GM19238 (cell line): ENCODE measurements around the gene SLC39A9.

ENCODE experiments used
- DNase-seq: peaks from one replicate; pipeline ENCODE4 v3.0.0; 2011; ENCODE audit warnings: low spot score; ENCODE audit not compliant: insufficient read length

The SLC39A9 gene, protein sequence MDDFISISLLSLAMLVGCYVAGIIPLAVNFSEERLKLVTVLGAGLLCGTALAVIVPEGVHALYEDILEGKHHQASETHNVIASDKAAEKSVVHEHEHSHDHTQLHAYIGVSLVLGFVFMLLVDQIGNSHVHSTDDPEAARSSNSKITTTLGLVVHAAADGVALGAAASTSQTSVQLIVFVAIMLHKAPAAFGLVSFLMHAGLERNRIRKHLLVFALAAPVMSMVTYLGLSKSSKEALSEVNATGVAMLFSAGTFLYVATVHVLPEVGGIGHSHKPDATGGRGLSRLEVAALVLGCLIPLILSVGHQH

DNA sequence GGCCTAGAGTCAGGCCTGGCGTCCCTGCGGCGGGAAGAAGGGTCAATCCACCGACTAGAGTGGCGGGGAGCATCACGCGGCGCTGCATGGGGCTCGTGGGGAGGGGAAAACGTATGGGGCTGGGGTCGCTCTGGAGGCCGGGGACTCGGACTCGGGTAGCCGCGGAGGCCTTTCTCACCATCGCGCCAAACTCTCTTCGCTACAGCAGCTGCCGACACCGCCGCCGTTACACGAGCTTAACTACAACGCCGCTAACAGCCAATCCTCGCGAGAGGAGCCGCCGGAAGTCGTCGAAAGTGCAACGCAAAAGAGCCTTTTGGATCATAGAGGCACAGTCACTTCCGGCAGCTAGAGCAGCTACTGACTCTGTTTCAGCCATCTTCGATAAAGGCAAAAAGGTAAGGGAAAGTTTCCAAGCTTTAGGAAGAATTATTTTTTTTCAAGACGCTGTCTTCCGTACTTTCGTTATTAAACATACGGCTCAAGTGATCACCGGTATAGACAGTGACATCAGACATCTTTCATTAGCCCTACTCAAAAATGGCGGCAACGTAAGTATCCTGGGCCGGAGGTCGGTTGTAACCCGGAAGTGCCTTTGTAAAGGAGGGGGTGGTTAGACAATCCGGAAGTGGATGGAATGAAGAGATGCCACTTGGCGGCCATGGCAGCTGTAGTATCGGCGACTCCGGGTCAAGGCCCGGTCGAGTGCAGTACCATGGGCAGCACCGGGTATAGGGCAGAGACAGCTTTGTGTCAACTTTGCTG lies at the start of gene SLC39A9, which contains the start of gene ERH:
SLC39A9 (plus strand) TSS at position 640 of the 765 bp plus-strand sequence. CDS start 678 bp downstream, outside the sequence.
ERH (minus strand) TSS at position 247 of the 765 bp plus-strand sequence; CDS start at position 181, 66 bp downstream.
- peak; percentile 76 for DNase-seq

DNA sequence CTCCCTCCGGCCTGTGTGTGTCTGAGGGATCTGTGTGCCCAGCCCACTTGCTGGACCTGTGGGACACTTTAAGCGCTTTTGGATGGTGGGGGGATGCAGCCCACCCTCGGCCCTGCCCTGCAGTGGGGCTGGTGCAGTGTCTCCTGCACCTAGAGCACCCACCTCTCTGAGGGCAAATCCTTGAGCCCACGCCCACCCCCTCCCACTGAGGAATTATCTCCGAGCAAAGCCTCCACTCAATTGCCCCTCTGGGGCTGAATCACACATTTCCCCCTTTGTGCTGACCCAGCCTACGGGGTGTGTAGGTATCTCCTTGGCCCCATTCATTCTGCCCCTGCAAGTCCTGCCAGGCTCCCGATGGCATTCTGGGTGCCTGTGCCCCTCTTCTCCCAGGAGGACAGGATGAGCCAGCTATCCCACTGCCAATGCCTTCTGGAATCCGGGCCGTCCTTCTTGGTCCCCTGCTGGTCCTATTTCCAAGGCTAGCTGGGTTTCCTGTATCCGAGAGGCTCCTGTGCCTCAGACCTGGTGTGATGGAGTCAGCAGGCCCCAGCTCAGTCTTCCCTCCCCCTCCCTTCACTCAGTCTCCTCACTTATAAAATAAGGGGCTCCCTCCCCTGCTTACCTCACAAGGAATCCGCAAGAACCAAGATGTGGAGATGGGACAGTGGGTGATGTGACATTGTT lies 49.3 kb upstream of the SLC39A9 start:
- DNase-seq: no peak

DNA sequence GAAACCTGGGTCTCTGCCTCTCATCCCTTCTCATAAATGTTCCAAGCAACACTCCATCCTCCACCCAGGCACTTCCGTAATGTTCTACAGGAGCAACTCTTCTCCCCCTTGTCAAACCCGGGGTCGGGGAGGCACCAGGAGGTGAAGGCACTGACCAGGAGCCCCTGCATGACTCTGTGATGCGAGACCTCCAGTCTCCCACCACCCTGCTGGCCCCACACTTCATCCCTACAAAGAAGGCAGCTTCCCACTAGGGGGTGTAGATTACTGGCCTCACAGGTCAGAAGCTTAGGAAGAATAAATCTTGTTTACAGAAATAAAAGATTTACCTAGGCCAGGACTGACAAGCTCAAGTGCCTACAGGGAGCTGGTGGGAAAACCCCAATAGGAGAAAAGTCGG lies 47.6 kb upstream of the SLC39A9 start:
- no peak for DNase-seq

DNA sequence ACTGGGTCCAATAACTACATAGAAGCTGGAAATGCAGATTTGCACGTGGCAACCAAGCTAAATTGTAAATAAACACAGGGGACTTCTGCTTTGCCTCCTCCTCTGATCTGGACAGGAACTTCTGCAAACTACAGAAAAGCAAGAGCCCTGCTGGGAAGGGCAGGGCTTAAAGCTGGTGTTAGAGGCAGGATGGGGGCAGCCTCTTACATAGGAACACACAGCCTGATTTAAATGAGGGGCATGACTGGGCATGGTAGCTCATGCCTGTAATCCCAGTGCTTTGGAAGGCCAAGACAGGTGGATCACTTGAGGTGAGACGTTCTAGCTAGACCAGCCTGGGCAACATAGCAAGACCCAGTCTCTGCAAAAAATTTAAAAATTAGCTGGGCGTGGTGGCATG lies 47.1 kb upstream of the SLC39A9 start:
- no peak for DNase-seq

DNA sequence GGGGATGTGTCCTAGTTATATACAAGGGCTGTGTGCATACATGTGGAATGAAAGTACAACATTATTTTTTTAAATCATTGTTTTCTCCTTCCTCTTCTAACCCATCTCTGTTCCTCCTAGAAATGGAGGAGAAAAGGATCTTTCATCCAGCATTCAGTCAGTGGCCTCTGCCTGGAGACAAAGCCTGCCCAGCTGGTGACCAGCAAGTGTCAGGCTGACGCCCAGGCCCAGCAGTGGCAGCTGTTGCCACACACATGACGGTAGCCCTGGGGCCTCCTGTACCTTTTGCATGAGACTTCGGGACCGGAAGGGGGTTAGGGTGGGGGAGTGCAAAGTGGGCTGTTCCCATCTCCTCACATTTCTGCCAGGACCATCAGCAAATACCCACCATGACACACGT lies 46.6 kb upstream of the SLC39A9 start:
- DNase-seq: no peak

DNA sequence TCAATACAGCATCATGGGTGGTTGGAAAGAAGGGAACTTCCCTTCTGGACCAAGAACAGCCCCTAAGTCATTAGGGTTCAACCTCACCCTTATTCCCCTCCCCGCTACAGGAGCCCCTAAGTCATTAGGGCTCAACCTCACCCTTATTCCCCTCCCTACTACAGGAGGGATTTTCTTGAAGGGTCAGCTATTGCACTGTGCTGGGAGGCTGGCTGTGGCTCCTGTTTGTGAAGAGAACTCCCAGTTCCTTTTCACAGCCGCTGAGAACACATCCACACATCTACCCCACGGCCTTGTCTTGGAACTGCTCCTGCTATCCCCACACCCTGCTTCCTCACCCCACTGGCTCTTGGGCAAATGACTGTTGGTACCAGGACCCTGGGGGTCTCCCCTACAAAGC lies 45.3 kb upstream of the SLC39A9 start:
- no peak for DNase-seq

DNA sequence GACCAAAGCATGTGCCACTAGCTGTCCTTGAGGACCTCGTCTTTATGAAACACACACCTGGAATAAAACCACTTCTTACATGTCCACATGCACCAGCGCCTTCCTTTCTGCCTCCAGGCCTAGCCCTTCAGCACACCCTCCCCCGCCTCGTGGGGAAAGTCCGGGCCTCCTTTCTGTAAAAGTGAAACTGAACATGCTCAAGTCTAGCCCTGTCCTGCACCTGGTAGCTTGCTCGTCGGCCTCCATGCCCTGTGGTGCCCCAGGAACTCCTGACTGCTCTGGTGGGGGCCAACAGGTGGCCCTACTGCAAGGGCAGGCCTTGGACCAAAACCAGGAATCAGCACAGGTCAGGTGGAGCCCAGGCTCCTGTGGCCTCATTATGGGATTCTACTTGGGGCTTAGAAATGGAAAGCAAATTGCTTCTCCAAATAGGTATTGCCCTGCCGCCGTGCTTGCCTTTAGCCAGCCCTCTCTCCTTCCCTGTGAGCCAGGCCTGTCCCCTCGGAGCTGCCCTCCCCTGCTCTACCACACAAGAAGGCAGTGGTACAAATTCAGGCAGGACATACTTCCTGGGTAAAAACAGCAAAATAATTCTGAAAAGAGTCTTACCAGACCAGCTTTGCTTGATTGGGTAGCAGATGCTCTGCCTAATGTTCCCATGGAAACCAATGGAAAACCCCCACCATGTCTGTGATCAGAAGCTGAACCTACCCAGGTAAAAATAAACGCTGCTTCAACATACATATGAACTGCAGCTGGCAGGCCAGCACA lies 43.9 kb upstream of the SLC39A9 start:
- peak; percentile 92 for DNase-seq

DNA sequence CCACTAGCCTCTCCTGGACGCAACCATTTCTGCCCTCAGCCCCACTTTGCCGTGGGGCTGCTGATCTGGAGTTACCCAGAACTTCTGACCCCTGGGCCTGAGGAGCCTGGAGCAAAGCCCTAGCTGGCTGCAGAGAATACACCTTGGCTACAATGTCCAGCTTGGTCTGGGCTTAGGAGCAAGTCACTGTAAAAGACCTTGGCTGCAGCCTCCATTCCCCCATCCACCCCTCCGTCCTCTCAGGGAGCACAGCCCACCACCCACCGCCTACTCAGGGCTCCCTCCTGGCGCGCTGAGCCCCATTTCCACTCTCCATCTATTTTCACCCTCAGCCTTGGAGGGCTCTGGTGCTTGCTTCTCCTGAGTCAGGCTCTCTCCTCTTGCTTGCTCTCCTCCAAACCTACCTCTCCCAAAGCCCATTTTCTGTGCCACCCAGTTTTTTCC lies 43.3 kb upstream of the SLC39A9 start:
- DNase-seq: no peak

DNA sequence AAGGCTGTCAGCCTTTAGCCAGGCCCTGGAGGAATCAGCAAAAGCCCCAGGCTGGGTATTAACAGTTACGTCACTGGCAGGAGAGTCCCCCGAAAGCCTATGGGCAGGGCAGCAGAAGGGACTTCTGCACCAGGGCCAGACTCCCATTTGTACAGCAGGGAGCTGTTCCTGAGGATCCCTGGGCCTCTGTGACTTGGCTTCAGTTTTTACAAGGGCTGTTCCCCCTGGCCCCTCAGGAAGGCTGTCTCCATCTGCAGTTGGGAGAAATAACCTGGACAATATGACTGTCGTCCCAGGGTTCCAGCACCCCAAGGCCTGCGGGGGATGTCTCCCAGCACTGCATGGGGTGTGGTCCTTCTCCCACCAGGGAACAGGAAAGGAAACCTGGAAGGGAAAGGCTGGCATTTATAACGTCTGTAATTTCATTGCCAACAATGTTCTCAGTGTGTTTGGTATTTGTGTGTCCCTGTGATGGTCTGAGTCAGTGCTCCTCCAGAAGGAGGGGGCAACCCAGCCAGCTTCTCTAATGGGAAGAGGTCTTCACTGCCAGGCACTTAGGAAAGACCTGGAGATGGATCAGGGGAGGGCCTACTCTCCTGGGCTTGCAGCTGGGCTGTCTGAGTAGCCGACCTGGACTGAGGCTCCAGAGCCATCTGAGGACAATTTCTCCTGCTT lies 42.7 kb upstream of the SLC39A9 start:
- no peak for DNase-seq

DNA sequence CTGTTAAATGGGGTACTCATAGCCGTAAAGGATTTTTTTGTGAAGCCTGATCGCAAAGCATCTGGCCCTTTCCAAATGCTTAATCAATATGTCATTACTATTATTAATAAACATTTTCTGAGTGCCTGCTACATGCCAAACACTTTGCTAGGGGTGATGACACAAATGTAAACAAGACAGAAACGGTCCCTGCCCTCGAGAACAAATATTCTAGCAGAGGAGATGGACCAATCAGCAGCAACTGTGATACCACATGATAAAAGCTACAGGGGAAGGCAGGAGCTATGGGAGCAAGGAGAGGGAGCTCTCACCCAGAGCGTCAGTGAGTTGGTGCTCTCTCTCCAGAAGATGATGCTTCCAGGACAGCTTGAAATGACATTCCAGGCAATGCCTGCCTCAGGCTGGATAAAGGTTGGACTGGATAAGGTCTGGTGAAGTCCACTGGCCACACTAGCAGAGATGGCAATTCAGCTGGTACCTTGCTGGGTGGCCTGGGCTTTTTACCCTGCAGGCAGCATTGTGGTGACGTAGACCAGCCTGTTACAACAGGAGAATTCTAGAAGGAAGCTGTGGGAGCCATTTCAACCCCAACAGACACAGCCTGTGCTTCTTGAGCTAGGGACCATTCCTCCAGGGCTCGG lies 41.5 kb upstream of the SLC39A9 start:
- no peak for DNase-seq

DNA sequence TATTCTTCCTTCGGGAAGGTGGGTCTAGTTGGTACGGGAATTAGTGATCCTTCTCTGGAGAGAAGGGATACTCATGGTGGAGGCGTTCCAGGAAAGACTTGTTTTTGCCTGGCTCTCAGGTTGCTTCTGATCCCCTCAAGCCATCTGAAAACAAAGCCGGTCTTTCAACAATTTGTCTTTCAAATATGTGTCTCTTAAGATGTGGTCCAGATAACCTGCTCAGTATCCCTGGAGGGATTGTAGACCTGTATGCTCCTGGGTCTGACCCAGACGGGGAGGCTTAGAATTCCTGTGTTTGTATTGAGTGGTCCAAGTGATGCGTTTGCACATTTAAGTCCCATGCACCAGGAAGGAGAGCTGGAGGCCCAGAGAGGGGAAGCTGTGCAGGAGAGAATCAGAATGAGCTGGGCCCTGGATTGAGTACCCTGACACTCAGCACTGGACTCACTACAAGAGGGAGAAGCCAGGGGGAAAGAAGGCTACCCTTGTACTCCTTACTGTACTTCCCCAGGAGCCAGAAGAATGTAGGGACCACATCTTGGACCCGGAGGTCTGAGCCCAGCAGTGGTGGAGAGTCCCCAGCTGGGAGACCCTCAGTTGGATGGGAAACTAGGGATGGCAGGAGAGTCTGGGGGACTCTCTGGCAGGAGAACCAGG lies 40.8 kb upstream of the SLC39A9 start:
- no peak for DNase-seq

DNA sequence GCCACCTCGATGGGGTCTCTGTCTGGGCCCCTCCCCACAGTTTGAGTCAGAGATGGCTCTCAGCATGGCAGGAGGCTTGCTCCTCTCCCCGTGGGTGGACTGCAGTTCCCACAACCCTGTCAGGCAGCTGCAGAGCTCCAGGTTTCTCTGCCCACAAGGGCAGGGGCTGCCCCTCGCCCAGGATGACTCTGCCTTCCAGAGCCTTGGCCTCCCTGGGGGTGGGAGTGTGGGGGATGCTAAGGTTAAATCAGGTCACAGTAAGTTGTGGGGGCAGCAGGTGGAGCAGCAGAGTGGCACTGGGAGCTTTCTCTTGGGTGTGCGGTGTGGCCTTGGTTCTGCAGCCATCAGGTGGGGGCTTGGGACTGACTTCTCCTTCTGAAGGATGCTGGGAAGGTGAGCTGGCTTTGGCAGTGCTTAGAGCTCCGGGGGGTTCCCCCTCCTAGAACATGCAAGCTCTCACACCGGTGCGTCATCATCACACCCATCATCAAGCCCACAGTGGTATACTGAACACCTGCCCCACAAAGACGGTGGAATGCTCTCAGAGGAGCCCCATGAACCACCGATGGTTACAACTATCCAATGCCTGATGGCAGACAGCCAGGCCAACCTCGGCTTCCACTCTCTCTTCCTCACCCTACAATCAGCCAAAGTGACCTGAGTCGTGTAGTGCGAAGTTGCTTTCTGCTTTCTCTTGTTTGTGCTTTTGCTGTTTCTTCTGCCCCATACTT lies 40.1 kb upstream of the SLC39A9 start:
- DNase-seq: no peak

DNA sequence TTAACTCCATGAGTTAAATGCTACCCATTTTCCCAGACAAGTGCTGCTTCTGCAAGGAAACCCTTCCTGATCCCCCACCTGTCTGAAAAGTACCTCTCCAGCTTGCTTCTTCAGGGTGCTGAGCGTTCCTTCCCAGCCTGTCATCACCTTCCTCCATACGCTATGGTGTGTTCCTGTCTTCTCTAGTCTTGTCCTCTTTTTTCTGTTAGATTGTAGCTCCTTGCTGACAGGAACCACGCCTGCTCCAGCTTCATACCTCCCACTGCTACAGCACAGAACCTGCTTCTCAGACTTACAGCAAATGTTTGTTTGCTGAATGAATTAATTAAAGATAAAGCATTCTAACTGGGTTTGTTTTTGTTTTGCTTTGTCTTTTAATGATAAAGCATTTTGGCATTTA lies 39.5 kb upstream of the SLC39A9 start:
- no peak for DNase-seq

DNA sequence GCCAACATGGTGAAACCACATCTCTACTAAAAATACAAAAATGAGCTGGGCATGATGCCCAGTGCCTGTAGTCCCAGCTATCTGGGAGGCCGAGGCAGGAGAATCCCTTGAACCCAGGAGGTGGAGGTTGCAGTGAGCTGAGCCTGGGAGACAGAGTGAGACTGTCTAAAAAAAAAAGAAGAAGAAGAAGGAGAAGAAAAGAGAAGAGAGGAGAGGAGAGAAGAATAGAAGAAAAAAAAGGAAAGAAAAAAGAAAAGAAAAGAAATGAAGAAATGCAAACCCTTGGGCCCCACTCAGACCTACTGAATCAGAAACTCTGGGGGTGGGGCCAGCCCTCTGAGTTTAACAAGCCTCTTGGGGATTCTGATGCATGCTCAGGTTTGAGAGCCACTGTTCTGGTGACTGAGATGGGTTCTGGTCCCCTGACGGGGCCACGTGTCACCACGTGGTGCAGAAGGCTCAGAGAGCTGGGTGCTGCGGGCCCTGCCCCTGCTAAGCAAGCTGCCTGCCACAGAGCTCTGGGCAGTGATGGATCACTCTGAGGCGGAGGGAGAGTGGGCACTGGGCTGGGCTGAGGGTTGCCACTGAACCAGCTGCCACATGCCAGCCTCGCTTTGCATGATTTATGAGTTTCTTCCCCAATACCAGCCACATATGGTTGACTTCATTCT lies 37.9 kb upstream of the SLC39A9 start:
- no peak for DNase-seq

DNA sequence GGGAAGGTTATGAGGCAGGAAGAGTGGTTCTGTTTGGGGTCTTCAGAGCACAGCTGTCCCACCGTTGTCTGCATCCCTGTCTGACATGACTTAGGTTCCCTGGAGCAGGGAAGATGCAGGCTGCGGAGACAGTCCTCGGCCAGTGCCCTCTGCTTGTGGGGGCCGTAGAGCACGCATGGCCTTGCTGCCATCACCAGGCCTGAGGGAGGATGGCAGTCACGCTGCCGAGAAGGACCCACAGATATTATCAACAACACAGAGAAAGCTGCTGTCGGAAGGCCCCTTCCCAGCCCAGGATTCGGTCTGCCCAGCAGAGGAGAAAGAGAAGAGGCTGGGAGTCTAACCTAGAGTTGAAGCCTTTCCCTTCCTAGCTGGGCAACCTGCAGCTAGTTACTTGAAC lies 35.4 kb upstream of the SLC39A9 start:
- DNase-seq: no peak

DNA sequence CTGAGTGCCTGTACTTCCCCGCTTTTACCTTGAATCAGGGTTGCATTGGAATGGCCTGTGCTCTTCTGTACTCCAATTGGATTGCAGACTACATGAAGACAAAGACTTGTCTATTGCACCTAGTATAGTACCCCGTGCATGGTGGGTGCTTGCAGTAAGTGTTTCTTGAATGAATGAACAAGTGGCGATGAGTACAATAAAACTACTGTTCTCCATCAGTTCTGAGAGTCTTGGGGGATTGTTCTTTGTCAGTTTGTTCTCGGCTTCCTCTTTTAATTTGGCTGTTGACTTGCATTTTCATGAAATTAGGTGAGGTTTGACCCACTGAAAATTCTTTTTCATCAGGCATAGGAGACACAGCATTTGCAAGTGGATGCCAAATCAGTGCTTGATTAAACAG lies 34.5 kb upstream of the SLC39A9 start:
- DNase-seq: no peak

DNA sequence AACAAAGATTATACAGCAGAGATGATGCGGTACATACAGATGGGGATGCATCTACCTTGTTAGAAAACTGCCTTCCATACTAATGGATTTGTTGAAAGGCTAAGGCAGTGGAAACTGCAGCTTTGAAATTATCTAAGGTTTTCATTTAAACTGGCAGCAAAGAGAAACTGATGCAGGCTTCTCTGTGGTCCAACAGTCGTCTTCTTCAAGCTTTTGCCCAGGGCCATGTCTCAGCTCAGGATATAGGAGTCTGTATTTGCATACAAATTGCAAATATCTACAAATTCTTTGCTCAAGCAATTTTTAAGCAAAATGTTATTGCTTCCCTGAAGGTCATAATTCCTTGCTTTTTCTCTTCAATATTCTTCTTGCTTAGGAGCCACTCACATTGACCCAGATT lies 34.1 kb upstream of the SLC39A9 start:
- no peak for DNase-seq

DNA sequence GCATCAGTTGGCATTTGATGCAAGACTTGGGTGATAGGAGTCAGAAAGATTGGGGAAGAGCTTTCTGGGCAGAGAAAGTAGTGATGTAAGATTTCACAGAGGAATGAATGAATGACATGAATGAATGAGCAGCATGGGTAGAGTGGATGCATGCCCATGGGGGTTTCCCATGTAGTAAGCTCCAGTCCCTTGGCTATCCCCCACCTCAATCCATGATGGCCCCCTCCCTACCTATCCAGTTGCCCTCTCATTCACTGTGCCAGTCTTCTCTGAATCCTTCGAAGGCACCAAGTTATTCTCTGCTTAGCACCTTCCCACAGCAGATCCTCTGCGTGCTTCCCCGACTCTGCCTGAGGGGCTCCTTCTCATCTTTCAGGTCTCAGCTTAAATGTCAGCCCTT lies 32.4 kb upstream of the SLC39A9 start:
- DNase-seq: no peak

DNA sequence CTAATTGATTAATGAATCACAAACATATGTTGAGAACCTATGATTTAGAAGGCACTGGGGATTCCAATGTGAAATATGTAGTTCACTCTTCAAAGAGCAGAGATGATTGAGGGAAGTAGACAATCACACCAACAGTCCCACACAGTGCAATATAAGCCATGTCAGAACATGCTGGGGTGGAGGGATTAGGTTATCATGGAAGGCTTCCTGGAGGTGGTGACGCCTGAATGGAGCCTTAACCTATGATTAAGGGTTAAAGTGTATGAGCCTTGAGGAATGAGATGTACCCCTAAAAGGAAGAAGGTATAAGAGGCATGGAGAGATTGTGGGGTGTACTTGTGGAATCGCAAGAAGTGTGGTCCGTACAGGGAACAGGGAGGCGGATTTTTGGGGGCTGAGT lies 31.7 kb upstream of the SLC39A9 start:
- DNase-seq: no peak
